NB4 (cell line): Measurements from ENCODE around the gene CDKL5.

ENCODE experiments used
- CTCF ChIP-seq: IDR thresholded peaks from one replicate; pipeline ENCODE4 v1.5.1; 2012; ENCODE audit warnings: low read depth, low read length
- MYC ChIP-seq: IDR thresholded peaks from 2 replicates; pipeline ENCODE4 v1.6.1; 2011; ENCODE audit warnings: low read depth, low read length

DNA sequence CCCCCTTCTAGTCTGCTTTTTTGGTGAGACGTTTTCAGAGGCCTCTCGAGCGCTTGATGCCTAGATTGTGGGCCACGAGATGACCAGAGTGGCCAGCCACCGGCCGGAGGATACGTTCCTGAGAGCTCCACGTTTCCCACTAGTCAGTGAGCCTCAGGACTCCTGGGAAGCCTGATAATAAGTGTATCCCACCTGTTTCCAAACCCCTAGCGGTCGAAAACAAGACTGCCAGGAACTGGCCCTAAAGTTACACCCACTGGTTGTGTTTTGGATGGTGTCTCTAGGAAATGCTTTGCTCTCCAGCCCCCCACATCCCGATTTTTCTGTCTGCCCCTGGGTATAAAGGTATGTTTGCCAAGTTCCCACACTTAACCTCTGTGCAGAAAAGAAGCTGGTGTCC, 251.1 kb downstream of the CDKL5 start:
- TF ChIP-seq CTCF (no peak), MYC (no peak)
